Vagina (tissue), 2 donors: Measurements from ENCODE around the gene OR10V1. TPM values are rescaled to one million over a fixed set of nuclear protein-coding genes. Genes with fewer than 3 reads are reported as not detected.

ENCODE experiments used
- DNase-seq, 2 donors: peaks; one replicate each; pipeline ENCODE4 v3.0.0-alpha.2; 2017; ENCODE audit errors: extremely low spot score in 2 of 2
- H3K27ac ChIP-seq: fragments of 200-600 bp; sonication (generic); one replicate; pipeline ENCODE4 v1.5.1; 2019
- H3K27me3 ChIP-seq: fragments of 200-600 bp; sonication (generic); one replicate; pipeline ENCODE4 v1.5.1; 2019
- H3K36me3 ChIP-seq, 2 donors: fragments of 200-600 bp; sonication (generic); one replicate each; pipeline ENCODE4 v1.5.1; 2017 to 2019
- H3K4me1 ChIP-seq: fragments of 200-600 bp; sonication (generic); one replicate; pipeline ENCODE4 v1.5.1; 2019
- H3K4me3 ChIP-seq, 2 donors: fragments of 200-600 bp; sonication (generic); 1 replicate in 1 of 2; 2 replicates in 1 of 2; pipeline ENCODE4 v1.5.1; 2016 to 2019
- H3K9me3 ChIP-seq: fragments of 200-600 bp; sonication (generic); one replicate; pipeline ENCODE4 v1.5.1; 2019
- POLR2A ChIP-seq, 2 donors: fragments of 450-650 bp; IDR thresholded peaks; one replicate each; pipeline ENCODE4 v1.6.1; 2017; ENCODE audit warnings: antibody characterized with exemption in 2 of 2, mild to moderate bottlenecking in 2 of 2, moderate library complexity in 2 of 2
- POLR2AphosphoS5 ChIP-seq, 2 donors: sonication (generic); formaldehyde crosslinking; IDR thresholded peaks; one replicate each; pipeline ENCODE4 v1.9.0; 2017; ENCODE audit warnings: antibody characterized with exemption in 2 of 2, mild to moderate bottlenecking in 2 of 2, low read depth in 1 of 2; ENCODE audit not compliant: insufficient read depth in 1 of 2
- intact Hi-C: fragments of 100-400 bp; cut with DNase I; formaldehyde crosslinking; loops from one replicate; pipeline ENCODE4 v1.15.1; 2023
- total RNA-seq: library from RNA; depleted of rRNA; stranded (reverse); fragments of >200 nt; gene quantifications from one replicate; pipeline ENCODE4 v1.2.3, GENCODE V29; 2016
- TF ChIP-seq, protein P1 (sequence below), 3 experiments: fragments of 450-650 bp in 2 of 3; fragments of 200-600 bp in 1 of 3; sonication (generic) in 1 of 3; IDR thresholded peaks; one replicate each; pipeline ENCODE4 v1.5.1; 2017 to 2019; ENCODE audit warnings: antibody characterized with exemption in 3 of 3, mild to moderate bottlenecking in 2 of 3, moderate library complexity in 2 of 3

OR10V1 gene
- total RNA-seq, 1 donor from 2014 or later = not detected

DNA sequence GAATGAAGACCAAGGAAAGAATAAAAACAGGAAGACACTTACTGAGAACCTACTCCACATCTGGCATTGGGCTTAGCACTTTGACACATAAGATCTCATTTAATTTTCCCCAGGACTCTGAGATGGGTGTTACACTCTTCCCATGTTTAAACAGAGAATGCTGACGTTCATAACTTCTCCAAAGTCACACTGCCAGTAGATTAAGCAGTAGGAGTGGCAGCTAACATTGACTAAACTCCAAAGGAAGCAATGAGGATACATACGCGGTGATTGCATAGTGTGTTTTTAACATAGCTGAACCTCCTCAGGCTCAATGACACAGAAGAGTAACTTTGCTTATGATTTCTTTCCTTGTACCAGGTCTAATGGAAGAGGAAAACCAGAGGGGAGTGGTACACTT lies 14.5 kb upstream of the OR10V1 start:
- DNase-seq = no peak
- H3K27me3 ChIP-seq = no peaks in the 10 kb centered on the region
- H3K4me1 ChIP-seq = no peaks in the 10 kb centered on the region
- TF ChIP-seq POLR2AphosphoS5 (IDR thresholded peaks at IDR 0.05; ENCODE audit: insufficient read depth in 1 of 2, low read depth in 1 of 2) (no peak), POLR2A (IDR thresholded peaks at IDR 0.05) (no peak)
- TF ChIP-seq, protein P1, sequence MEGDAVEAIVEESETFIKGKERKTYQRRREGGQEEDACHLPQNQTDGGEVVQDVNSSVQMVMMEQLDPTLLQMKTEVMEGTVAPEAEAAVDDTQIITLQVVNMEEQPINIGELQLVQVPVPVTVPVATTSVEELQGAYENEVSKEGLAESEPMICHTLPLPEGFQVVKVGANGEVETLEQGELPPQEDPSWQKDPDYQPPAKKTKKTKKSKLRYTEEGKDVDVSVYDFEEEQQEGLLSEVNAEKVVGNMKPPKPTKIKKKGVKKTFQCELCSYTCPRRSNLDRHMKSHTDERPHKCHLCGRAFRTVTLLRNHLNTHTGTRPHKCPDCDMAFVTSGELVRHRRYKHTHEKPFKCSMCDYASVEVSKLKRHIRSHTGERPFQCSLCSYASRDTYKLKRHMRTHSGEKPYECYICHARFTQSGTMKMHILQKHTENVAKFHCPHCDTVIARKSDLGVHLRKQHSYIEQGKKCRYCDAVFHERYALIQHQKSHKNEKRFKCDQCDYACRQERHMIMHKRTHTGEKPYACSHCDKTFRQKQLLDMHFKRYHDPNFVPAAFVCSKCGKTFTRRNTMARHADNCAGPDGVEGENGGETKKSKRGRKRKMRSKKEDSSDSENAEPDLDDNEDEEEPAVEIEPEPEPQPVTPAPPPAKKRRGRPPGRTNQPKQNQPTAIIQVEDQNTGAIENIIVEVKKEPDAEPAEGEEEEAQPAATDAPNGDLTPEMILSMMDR (IDR thresholded peaks at IDR 0.05) = no peak
- no peak overlapping the region for H3K27ac ChIP-seq
- intact Hi-C loops = no loop called here
- no peaks in the 10 kb centered on the region for H3K36me3 ChIP-seq
- no peak overlapping the region for H3K4me3 ChIP-seq
- H3K9me3 ChIP-seq = no peaks in the 10 kb centered on the region

DNA sequence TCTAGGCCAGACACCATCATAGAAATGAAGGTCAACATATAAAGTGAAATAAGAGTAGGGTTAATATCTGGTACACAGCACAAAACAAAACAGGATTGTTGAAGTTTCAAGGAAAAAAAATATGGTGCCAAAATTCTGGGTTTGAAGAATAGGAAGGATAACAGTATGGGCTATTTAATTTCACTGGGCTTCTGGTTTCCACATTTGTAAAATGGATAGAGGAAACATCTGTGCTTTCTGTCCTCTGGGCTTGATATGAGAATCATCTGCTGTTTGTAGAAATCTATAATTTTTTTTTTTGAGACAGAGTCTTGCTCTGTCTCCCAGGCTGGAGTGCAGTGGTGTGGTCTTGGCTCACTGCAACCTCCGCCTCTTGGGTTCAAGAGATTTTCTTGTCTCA lies 13.8 kb upstream of the OR10V1 start:
- H3K27ac ChIP-seq = no peak overlapping the region
- no peak for TF ChIP-seq POLR2A (IDR thresholded peaks at IDR 0.05)
- TF ChIP-seq, protein P1 (IDR thresholded peaks at IDR 0.05) = no peak
- no peak for TF ChIP-seq POLR2AphosphoS5 (IDR thresholded peaks at IDR 0.05; ENCODE audit: insufficient read depth in 1 of 2, low read depth in 1 of 2)
- no peaks in the 10 kb centered on the region for H3K9me3 ChIP-seq
- no peaks in the 10 kb centered on the region for H3K27me3 ChIP-seq
- no peak overlapping the region for H3K4me3 ChIP-seq
- no peaks in the 10 kb centered on the region for H3K4me1 ChIP-seq
- H3K36me3 ChIP-seq = no peaks in the 10 kb centered on the region
- intact Hi-C loops = no loop called here
- DNase-seq = no peak

DNA sequence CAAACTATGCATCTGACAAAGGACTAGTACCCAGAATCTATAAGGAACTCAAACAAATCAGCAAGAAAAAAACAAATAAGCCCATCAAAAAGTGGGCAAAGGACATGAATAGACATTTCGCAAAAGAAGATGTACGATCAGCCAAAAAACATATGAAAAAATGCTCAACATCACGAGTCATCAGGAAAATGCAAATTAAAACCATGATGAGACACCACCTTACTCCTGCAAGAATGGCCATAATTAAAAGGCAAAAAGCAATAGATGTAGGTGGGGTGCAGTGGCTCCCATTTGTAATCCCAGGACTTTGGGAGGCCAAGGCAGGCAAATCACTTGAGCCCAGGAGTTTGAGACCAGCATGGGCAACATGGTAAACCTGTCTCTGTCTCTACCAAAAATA lies 10.4 kb upstream of the OR10V1 start:
- Histone ChIP-seq H3K27me3 (no peaks in the 10 kb centered on the region), H3K4me1 (no peaks in the 10 kb centered on the region), H3K27ac (no peak overlapping the region), H3K36me3 (no peaks in the 10 kb centered on the region), H3K4me3 (no peak overlapping the region), H3K9me3 (no peaks in the 10 kb centered on the region)
- TF ChIP-seq POLR2A (IDR thresholded peaks at IDR 0.05) = no peak
- TF ChIP-seq, protein P1 (IDR thresholded peaks at IDR 0.05) = no peak
- TF ChIP-seq POLR2AphosphoS5 (IDR thresholded peaks at IDR 0.05; ENCODE audit: insufficient read depth in 1 of 2, low read depth in 1 of 2) = no peak
- DNase-seq = no peak
- intact Hi-C loops = no loop called here

DNA sequence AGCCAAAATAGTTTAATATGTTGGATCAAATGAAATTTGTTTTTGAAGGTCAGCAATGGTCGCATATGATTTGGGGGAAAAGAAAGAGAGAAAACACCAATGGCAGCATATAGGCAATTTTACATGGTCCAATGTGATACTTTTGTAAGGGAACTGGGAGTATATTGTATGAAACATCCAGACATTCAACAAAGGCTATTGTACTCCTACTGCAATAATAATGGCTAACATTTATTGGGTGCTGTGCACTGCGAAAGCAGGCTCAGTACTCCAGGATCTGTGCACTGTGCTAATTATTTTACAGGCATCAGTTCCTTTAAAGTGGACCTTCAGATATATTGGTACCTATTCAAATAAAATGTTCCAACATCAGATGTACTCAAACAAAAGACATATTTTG lies 5.9 kb upstream of the OR10V1 start:
- no peak overlapping the region for H3K4me3 ChIP-seq
- H3K4me1 ChIP-seq = no peaks in the 10 kb centered on the region
- intact Hi-C loops = no loop called here
- H3K27ac ChIP-seq = no peak overlapping the region
- TF ChIP-seq, protein P1 (IDR thresholded peaks at IDR 0.05) = no peak
- TF ChIP-seq POLR2A (IDR thresholded peaks at IDR 0.05) (no peak), POLR2AphosphoS5 (IDR thresholded peaks at IDR 0.05; ENCODE audit: insufficient read depth in 1 of 2, low read depth in 1 of 2) (no peak)
- no peaks in the 10 kb centered on the region for H3K27me3 ChIP-seq
- H3K9me3 ChIP-seq = no peaks in the 10 kb centered on the region
- DNase-seq = no peak
- H3K36me3 ChIP-seq = no peaks in the 10 kb centered on the region

DNA sequence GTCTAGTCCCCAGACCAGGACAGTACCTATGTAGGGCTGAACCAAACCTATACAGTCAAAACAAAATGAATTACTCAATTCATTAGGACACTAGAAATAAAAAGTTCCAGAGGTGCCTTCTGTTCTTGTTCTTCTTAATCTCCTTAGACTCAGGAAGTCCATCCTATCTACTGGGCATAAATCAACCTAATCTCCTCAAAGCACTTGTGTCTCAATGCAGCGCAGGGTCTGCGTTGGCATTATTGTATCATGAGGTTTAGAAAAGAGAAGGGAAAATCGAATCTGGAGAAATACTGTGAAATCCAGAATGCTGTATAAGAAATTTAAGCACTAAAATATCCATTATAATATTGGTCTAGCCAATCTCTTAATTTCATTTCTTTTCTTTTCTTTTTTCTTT lies 2.4 kb upstream of the OR10V1 start:
- DNase-seq = no peak
- Histone ChIP-seq H3K4me1 (no peaks in the 10 kb centered on the region), H3K36me3 (no peaks in the 10 kb centered on the region), H3K9me3 (no peaks in the 10 kb centered on the region), H3K4me3 (no peak overlapping the region), H3K27me3 (no peaks in the 10 kb centered on the region), H3K27ac (no peak overlapping the region)
- intact Hi-C loops = no loop called here
- TF ChIP-seq, protein P1 (IDR thresholded peaks at IDR 0.05) = no peak
- TF ChIP-seq POLR2A (IDR thresholded peaks at IDR 0.05) (no peak), POLR2AphosphoS5 (IDR thresholded peaks at IDR 0.05; ENCODE audit: insufficient read depth in 1 of 2, low read depth in 1 of 2) (no peak)
